Measurements from ENCODE around the gene BRCC3. TPM values are rescaled to one million over a fixed set of nuclear protein-coding genes. Genes with fewer than 3 reads are reported as not detected.

BRCC3 gene
- total and polyA plus RNA-seq, 2 of the 13 experiments (the other 11 are each of a cell fraction or from before 2014, with no cell fraction given), result 19.8 to 24.3 TPM

DNA sequence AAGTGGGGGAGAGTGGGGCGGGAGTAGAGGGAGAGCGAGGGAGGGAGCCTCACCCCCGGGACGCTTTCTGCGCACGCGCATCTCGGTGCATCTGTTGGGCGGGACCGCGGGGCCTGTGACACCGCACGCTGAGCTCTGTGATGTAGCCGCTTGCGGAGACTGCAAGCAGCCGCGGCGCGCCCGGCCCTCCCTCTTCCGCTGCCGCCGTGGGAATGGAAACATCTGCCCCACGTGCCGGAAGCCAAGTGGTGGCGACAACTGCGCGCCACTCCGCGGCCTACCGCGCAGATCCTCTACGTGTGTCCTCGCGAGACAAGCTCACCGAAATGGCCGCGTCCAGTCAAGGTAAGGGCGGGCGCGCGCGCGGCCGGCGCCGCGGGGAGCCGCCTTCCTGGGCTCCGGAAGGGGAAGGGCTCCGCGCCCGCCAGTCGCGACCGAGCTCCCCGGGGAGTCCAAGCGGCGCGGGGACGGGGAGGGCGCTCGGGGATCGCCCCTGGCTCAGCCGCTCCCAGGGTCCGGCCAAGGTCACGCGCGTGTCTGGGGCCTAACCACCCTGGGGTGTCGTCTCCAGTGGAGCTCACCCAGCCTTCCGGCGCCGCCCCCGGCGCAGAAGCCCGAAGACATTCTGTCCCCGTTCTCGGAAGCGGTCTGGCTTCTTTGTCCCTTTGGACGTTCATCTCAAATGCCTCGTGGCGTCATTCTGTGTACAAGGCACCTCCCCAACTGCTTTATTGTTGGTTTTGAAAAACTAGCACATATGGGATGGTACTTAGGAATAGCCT lies 44.4 kb upstream of the BRCC3 start, which contains the start of gene FUNDC2 (continued):
- TF ChIP-seq ZBTB26 (CRISPR knock-in tag; IDR thresholded peaks at IDR 0.05; ENCODE audit: borderline replicate concordance) (no peak), CHD2 (IDR thresholded peaks at IDR 0.05; ENCODE audit: low read depth, low read length) (peak; percentile 87), ARID2 (CRISPR knock-in tag; IDR thresholded peaks at IDR 0.05; ENCODE audit: borderline replicate concordance) (no peak), ZNF709 (CRISPR knock-in tag; IDR thresholded peaks at IDR 0.05) (peak; percentile 75; the same call in 1 of the 2 replicates), ZNF253 (CRISPR knock-in tag; IDR thresholded peaks at IDR 0.05; ENCODE audit: borderline replicate concordance) (no peak), ZNF782 (CRISPR knock-in tag; IDR thresholded peaks at IDR 0.05; ENCODE audit: borderline replicate concordance) (no peak), HOXA7 (CRISPR knock-in tag; IDR thresholded peaks at IDR 0.05) (no peak), POLR2A (IDR thresholded peaks at IDR 0.05; ENCODE audit: insufficient read depth in 1 of 2, low read depth in 2 of 2, low read length in 2 of 2) (peak; percentile 67 to 83), ZNF776 (CRISPR knock-in tag; IDR thresholded peaks at IDR 0.05) (no peak; the same call in 1 of the 2 replicates), SYNCRIP (IDR thresholded peaks at IDR 0.05; ENCODE audit: insufficient read depth, low read depth, low read length) (no peak), RERE (CRISPR knock-in tag; IDR thresholded peaks at IDR 0.05; ENCODE audit: low read depth) (no peak), RELA (CRISPR knock-in tag; IDR thresholded peaks at IDR 0.05) (no peak), ZNF224 (CRISPR knock-in tag; IDR thresholded peaks at IDR 0.05) (no peak)
- TF ChIP-seq, protein P1, sequence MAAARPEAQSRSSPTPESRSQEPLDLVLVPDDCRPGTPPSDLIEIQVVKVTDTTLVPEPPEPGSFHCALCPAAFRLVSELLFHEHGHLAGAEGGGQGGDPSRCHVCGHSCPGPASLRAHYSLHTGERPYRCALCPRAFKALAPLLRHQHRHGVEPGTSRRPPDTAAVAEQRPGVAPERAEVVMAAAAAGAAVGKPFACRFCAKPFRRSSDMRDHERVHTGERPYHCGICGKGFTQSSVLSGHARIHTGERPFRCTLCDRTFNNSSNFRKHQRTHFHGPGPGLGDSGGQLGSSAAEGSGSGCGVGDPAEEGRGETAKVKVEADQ (CRISPR knock-in tag; IDR thresholded peaks at IDR 0.05; ENCODE audit: borderline replicate concordance), result peak; percentile 49; the same call in 1 of the 2 replicates
- TF ChIP-seq, protein P2, sequence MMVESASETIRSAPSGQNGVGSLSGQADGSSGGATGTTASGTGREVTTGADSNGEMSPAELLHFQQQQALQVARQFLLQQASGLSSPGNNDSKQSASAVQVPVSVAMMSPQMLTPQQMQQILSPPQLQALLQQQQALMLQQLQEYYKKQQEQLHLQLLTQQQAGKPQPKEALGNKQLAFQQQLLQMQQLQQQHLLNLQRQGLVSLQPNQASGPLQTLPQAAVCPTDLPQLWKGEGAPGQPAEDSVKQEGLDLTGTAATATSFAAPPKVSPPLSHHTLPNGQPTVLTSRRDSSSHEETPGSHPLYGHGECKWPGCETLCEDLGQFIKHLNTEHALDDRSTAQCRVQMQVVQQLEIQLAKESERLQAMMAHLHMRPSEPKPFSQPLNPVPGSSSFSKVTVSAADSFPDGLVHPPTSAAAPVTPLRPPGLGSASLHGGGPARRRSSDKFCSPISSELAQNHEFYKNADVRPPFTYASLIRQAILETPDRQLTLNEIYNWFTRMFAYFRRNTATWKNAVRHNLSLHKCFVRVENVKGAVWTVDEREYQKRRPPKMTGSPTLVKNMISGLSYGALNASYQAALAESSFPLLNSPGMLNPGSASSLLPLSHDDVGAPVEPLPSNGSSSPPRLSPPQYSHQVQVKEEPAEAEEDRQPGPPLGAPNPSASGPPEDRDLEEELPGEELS (CRISPR knock-in tag; IDR thresholded peaks at IDR 0.05), result no peak
- TF ChIP-seq, protein P3, sequence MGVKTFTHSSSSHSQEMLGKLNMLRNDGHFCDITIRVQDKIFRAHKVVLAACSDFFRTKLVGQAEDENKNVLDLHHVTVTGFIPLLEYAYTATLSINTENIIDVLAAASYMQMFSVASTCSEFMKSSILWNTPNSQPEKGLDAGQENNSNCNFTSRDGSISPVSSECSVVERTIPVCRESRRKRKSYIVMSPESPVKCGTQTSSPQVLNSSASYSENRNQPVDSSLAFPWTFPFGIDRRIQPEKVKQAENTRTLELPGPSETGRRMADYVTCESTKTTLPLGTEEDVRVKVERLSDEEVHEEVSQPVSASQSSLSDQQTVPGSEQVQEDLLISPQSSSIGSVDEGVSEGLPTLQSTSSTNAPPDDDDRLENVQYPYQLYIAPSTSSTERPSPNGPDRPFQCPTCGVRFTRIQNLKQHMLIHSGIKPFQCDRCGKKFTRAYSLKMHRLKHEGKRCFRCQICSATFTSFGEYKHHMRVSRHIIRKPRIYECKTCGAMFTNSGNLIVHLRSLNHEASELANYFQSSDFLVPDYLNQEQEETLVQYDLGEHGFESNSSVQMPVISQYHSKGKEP (CRISPR knock-in tag; IDR thresholded peaks at IDR 0.05), result no peak

All from HepG2 (cell line).